Pancreas (tissue), 10 donors: ENCODE data around the gene MUC5B. TPM values are rescaled to one million over a fixed set of nuclear protein-coding genes. Genes with fewer than 3 reads are reported as not detected.
A peak's percentile ranks its signal among the peaks of the same experiment; 100 is the strongest.

ENCODE experiments used
- ATAC-seq, 4 donors: fragments of 200-7000 bp; cut with Tn5 transposase; one replicate each; pipeline versions ENCODE4 v1.8.0 to v1.9.1; 2020; ENCODE audit warnings: mild to moderate bottlenecking in 4 of 4, moderate library complexity in 4 of 4
- DNase-seq, 6 donors: peaks; one replicate each; pipeline ENCODE4 v3.0.0-alpha.2; 2020
- FAIRE-seq: peaks from 2 replicates; lab custom pipeline; 2012; peaks lifted over from hg19 to GRCh38; lab: Jason Lieb, UNC
- H3K27ac ChIP-seq, 4 donors: fragments of 200-600 bp; sonication (generic); 1 replicate in 3 of 4; 2 replicates in 1 of 4; pipeline versions ENCODE4 v1.5.0 to v1.8.0; 2020
- H3K27me3 ChIP-seq, 4 donors: fragments of 200-600 bp; one replicate each; pipeline ENCODE4 v1.8.0; 2021
- H3K36me3 ChIP-seq, 3 donors: fragments of 200-600 bp; sonication (generic) in 1 of 3; one replicate each; pipeline versions ENCODE4 v1.5.0 to v1.8.0; 2020 to 2021
- H3K4me1 ChIP-seq, 3 donors: fragments of 200-600 bp; one replicate each; pipeline ENCODE4 v1.8.0; 2021
- H3K4me3 ChIP-seq, 4 donors: fragments of 200-600 bp; sonication (generic) in 2 of 4; one replicate each; pipeline versions ENCODE4 v1.5.0 to v1.8.0; 2020 to 2021
- H3K9me3 ChIP-seq, 4 donors: fragments of 200-600 bp; one replicate each; pipeline ENCODE4 v1.8.0; 2021
- CTCF ChIP-seq, 4 donors: fragments of 200-600 bp; sonication (generic) in 3 of 4; IDR thresholded peaks; one replicate each; pipeline versions ENCODE4 v1.5.0 to v1.8.0; 2021; ENCODE audit warnings: antibody characterized with exemption in 4 of 4
- WGBS, 2 donors: extraction: QIAGEN DNeasy Blood & Tissue Kit; methylation state at CpG; one replicate each; pipeline ENCODE4 v1.1.7; 2013; 5-methylcytosine and 5-hydroxymethylcytosine counted together
- intact Hi-C, 3 donors: fragments of 100-400 bp; cut with DNase I; formaldehyde crosslinking; loops; one replicate each; pipeline versions ENCODE4 v1.11.1 to v1.14.2; 2022
- polyA plus RNA-seq, 2 donors: library from polyadenylated mRNA; stranded (reverse); fragments of 200-250 nt; gene quantifications; one replicate each; pipeline ENCODE4 v1.2.3, GENCODE V29; 2013
- total RNA-seq, 6 donors: library from RNA; stranded (reverse); fragmentation: NEBNext Ultra II Directional in 4 of 6; extraction: Animal tissue kit (Norgen Biotek cat#: 25700) in 4 of 6; gene quantifications; one replicate each; pipeline versions ENCODE4 v1.2.1 to v1.2.4, GENCODE V29; 2021 to 2023
- donor health status: healthy with polysubstance abuse.
- donor health status: DM: no; HTN: no; CAD: no; lungs with moderate emphysema.
- donor health status: DM: no; HTN: no; CAD: no.
- donor health status: control.
- donor health status: control.
- donor health status: Bipolar disorder and iron deficiency.
- donor health status: DM: yes; HTN: yes; CAD: no.
- donor health status: DM: no; HTN: no; CAD: no.
- donor health status: DM: no; HTN: no; CAD: no.
- donor health status: DM: yes; HTN: yes; CAD: no.

Gene MUC5B
- total and polyA plus RNA-seq, 8 donors, result 5.1 to 65.4 (median 15.1) TPM

- Histone ChIP-seq H3K27me3 (no peaks in the 10 kb centered on the region), H3K36me3 (peaks cover 0 to 18% (median 13%) of the 10 kb centered on the region in 3 donors), H3K4me3 (no peak overlapping the region), H3K27ac (no peak overlapping the region), H3K4me1 (no peaks in the 10 kb centered on the region), H3K9me3 (no peaks in the 10 kb centered on the region)
- ATAC-seq (no peak), DNase-seq (peak in 1 of 6 donors; percentile 28), FAIRE-seq (no peak)
- no peak for TF ChIP-seq CTCF (IDR thresholded peaks at IDR 0.05)
- WGBS, 2 donors, result 89 to 90% methylated on average over 18 of the region's 18 CpGs
- intact Hi-C loops, result no loop called here
Observed at GRCh38 chr11:1275021-1275420, 52.2 kb downstream of the MUC5B start.

GRCh38 chr11:1276041-1276790 lies 53.4 kb downstream of the MUC5B start:
- Histone ChIP-seq H3K27ac (no peak overlapping the region), H3K4me3 (no peak overlapping the region), H3K36me3 (peaks cover 0 to 28% (median 14%) of the 10 kb centered on the region in 3 donors), H3K9me3 (no peaks in the 10 kb centered on the region), H3K27me3 (no peaks in the 10 kb centered on the region), H3K4me1 (no peaks in the 10 kb centered on the region)
- FAIRE-seq (no peak), ATAC-seq (peak in 1 of 4 donors; percentile 8), DNase-seq (peak in 2 of 6 donors; percentile 35 to 58)
- intact Hi-C loops, result no loop called here
- no peak for TF ChIP-seq CTCF (IDR thresholded peaks at IDR 0.05)
- WGBS, 2 donors, result 88 to 90% methylated on average over 32 of the region's 32 CpGs

GRCh38 chr11:1276866-1277615 lies 54.2 kb downstream of the MUC5B start:
- DNase-seq, result peak in 1 of 6 donors; percentile 54
- H3K4me1 ChIP-seq, result no peaks in the 10 kb centered on the region
- no peak overlapping the region for H3K4me3 ChIP-seq
- no peak for FAIRE-seq
- no peak for ATAC-seq
- TF ChIP-seq CTCF (IDR thresholded peaks at IDR 0.05), result no peak
- no peaks in the 10 kb centered on the region for H3K9me3 ChIP-seq
- H3K27me3 ChIP-seq, result no peaks in the 10 kb centered on the region
- intact Hi-C loops, result no loop called here
- H3K27ac ChIP-seq, result no peak overlapping the region
- 88 to 89% methylated on average over 37 of the region's 37 CpGs for WGBS, 2 donors
- H3K36me3 ChIP-seq, result peaks cover 2 to 37% (median 18%) of the 10 kb centered on the region in 3 donors

GRCh38 chr11:1277936-1278512 lies 55.2 kb downstream of the MUC5B start:
- DNase-seq, result peak in 1 of 6 donors; percentile 58

More at GRCh38 chr11:1277936-1278512, 55.2 kb downstream of the MUC5B start:
- TF ChIP-seq CTCF (IDR thresholded peaks at IDR 0.05), result no peak
- Histone ChIP-seq H3K27ac (no peak overlapping the region), H3K36me3 (peaks cover 2 to 43% (median 18%) of the 10 kb centered on the region in 3 donors), H3K9me3 (no peaks in the 10 kb centered on the region), H3K4me1 (no peaks in the 10 kb centered on the region), H3K27me3 (no peaks in the 10 kb centered on the region), H3K4me3 (no peak overlapping the region)
- ATAC-seq, result no peak
- intact Hi-C loops, result no loop called here
- FAIRE-seq, result no peak
- 94 to 95% methylated on average over 27 of the region's 27 CpGs for WGBS, 2 donors
